Measurements from ENCODE around the gene DLGAP1.

DLGAP1 gene

GRCh38 chr18:3500016-3500415, 955.1 kb downstream of the DLGAP1 start:
- H3K36me3 ChIP-seq = no peaks in the 10 kb centered on the region
- H3K4me3 ChIP-seq (ENCODE audit: low read depth, low read length) = no peak overlapping the region
- no peaks in the 10 kb centered on the region for H3K27me3 ChIP-seq (ENCODE audit: insufficient read depth, low read depth, severe bottlenecking)
- H3K9me3 ChIP-seq (ENCODE audit: severe bottlenecking) = no peaks in the 10 kb centered on the region
- H3K27ac ChIP-seq = no peak overlapping the region
- DNase-seq = no peak
- no peak for TF ChIP-seq CTCF (IDR thresholded peaks at IDR 0.05; ENCODE audit: low read depth, low read length)

GRCh38 chr18:3499501-3499900, 955.6 kb downstream of the DLGAP1 start:
- no peak for DNase-seq
- Histone ChIP-seq H3K4me3 (ENCODE audit: low read depth, low read length) (peak overlapping the region; percentile 51), H3K27me3 (ENCODE audit: insufficient read depth, low read depth, severe bottlenecking) (no peaks in the 10 kb centered on the region), H3K27ac (no peak overlapping the region; the same call in 1 of the 2 replicates), H3K9me3 (ENCODE audit: severe bottlenecking) (no peaks in the 10 kb centered on the region), H3K36me3 (no peaks in the 10 kb centered on the region)
- TF ChIP-seq CTCF (IDR thresholded peaks at IDR 0.05; ENCODE audit: low read depth, low read length) = no peak

GRCh38 chr18:3498698-3499471, 956.2 kb downstream of the DLGAP1 start:
- H3K4me3 ChIP-seq (ENCODE audit: low read depth, low read length) = peak overlapping the region; percentile 51

GRCh38 chr18:3495691-3496430, 959.2 kb downstream of the DLGAP1 start:
- TF ChIP-seq CTCF (IDR thresholded peaks at IDR 0.05; ENCODE audit: low read depth, low read length) = no peak
- Histone ChIP-seq H3K27ac (no peak overlapping the region), H3K27me3 (ENCODE audit: insufficient read depth, low read depth, severe bottlenecking) (no peaks in the 10 kb centered on the region), H3K4me3 (ENCODE audit: low read depth, low read length) (no peak overlapping the region), H3K9me3 (ENCODE audit: severe bottlenecking) (no peaks in the 10 kb centered on the region), H3K36me3 (no peaks in the 10 kb centered on the region)
- DNase-seq = no peak

More at GRCh38 chr18:3498698-3499471, 956.2 kb downstream of the DLGAP1 start:
- peak; percentile 51 for DNase-seq
- Histone ChIP-seq H3K27me3 (ENCODE audit: insufficient read depth, low read depth, severe bottlenecking) (no peaks in the 10 kb centered on the region), H3K36me3 (no peaks in the 10 kb centered on the region), H3K27ac (peak overlapping the region; percentile 28; the same call in 1 of the 2 replicates), H3K9me3 (ENCODE audit: severe bottlenecking) (no peaks in the 10 kb centered on the region)
- TF ChIP-seq CTCF (IDR thresholded peaks at IDR 0.05; ENCODE audit: low read depth, low read length) = no peak

- Histone ChIP-seq H3K4me3 (ENCODE audit: low read depth, low read length) (no peak overlapping the region), H3K27me3 (ENCODE audit: insufficient read depth, low read depth, severe bottlenecking) (no peaks in the 10 kb centered on the region), H3K27ac (no peak overlapping the region), H3K9me3 (ENCODE audit: severe bottlenecking) (no peaks in the 10 kb centered on the region), H3K36me3 (no peaks in the 10 kb centered on the region)
- no peak for DNase-seq
- TF ChIP-seq CTCF (IDR thresholded peaks at IDR 0.05; ENCODE audit: low read depth, low read length) = no peak
Measured at GRCh38 chr18:3494569-3494968, 960.5 kb downstream of the DLGAP1 start.

Measured in WERI-Rb-1 (cell line).